KBM-7 (cell line): ENCODE data around the gene TMEM169.
A peak's percentile ranks its signal among the peaks of the same experiment; 100 is the strongest.
"Not testable (repeated sequence)": the region's sequence is repeated elsewhere in the genome, so short reads cannot be mapped to it uniquely, and the experiment has no call there.

Source experiments
- DNase-seq: peaks from one replicate; pipeline ENCODE4 v3.0.0-alpha.2; 2015
- in situ Hi-C: fragments of 300-500 bp; cut with MboI; formaldehyde crosslinking; loops from 2 replicates; pipeline ENCODE4 v1.14.3; 2020; ENCODE audit warnings: low sequenced_read_pairs, low pct_unique_long_range_greater_than_20kb, mixed read lengths

Gene TMEM169

DNA sequence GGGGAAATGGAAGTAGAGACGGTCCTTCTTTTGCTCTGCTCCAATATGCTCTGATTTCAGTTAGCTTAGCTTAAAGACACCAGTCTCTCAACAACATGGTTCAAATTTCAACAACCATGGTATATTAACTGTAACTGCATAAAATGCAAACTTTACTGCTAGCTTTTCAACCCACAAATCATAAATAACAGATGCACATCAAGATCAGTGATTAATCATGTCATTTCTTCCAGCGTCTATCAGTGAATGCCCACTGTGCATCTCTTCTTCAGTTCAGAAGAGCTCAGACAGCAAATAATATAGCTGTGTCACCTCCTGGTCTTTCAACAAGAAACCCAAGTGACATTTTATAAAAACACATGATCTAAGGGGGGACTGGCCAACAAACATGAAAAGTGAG lies 12.7 kb upstream of the TMEM169 start:
- DNase-seq = no peak
- in situ Hi-C loops = no loop called here

GRCh38 chr2:216070195-216070594 lies 11.5 kb upstream of the TMEM169 start:
- no peak for DNase-seq
- in situ Hi-C loops = no loop called here

- DNase-seq = no peak
- in situ Hi-C loops = no loop called here
Measured at GRCh38 chr2:216071111-216071851, 10.4 kb upstream of the TMEM169 start.

GRCh38 chr2:216072473-216072872 lies 9.2 kb upstream of the TMEM169 start:
- in situ Hi-C loops = no loop called here

GRCh38 chr2:216073773-216074172 lies 7.9 kb upstream of the TMEM169 start:
- no peak for DNase-seq
- in situ Hi-C loops = no loop called here

More at GRCh38 chr2:216072473-216072872, 9.2 kb upstream of the TMEM169 start:
- no peak for DNase-seq

GRCh38 chr2:216074380-216074779 lies 7.3 kb upstream of the TMEM169 start:
- no peak for DNase-seq
- in situ Hi-C loops = no loop called here

DNA sequence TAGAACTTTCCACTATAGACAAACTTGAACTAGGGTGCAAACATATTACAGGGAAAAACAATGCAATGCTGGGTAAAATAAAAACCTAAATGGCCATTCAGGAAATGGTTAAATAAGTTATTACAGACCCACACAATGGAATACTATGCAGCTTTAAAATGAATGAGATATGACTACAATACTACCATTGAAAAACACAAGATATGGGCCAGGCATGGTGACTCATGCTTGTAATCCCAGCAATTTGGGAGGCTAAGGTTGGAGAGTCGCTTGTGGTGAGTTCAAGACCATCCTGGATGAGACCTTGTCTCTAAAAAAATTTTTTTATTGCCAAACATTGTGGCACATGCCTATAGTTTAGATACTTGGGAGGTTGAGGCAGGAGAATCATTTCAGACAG lies 6.9 kb upstream of the TMEM169 start:
- in situ Hi-C loops = no loop called here
- DNase-seq = no peak

DNA sequence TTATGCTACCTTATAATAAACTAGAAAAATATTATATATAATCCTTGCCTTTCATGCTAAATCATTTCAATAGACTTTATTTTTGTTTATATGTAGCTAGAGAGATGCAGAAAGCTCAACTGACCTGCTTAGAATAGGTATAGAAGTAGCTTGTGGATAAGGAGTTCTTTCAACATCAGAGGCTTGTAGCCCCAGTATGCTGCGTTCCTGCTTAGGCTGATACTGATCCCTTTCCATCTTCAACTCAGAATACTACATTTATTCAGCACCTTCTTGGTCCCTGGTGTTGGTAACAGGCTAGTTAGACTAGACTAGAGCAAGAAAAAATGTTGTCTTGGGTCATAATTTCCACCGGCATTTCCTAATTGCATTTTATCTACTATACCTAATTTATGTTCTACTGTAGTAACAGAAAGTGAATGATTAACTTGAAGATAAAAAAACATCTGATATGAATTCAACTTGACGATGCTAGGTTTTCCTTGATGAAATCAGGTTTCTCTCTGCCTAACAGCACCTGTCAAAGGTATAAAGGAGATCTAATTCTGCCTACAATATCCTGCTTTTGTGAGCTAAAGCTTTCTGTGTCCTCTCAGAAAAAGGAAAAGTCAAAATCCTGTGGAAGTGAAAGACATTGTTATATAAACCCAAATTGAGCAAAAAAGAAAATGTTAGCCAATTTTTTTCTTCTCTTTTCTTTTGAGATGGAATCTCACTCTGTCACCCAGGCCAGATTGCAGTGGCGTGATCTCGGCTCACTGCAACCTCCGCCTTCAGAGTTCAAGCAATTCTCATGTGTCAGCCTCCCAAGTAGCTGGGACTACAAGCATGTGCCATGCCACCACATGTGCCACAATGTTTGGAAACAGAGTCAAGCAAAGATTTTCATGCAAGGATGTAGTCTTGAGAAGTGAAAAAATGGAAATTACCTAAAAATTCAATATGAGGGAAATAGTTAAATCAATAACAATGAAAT lies 5.9 kb upstream of the TMEM169 start:
- DNase-seq = no peak
- in situ Hi-C loops = no loop called here

GRCh38 chr2:216078776-216079175 lies 2.9 kb upstream of the TMEM169 start:
- in situ Hi-C loops = no loop called here
- DNase-seq = no peak

GRCh38 chr2:216080048-216080447 lies 1.7 kb upstream of the TMEM169 start:
- in situ Hi-C loops, DNase-seq: not testable (repeated sequence)

- in situ Hi-C loops = no loop called here
- DNase-seq = peak; percentile 5
Measured at GRCh38 chr2:216081012-216081411, 707 bp upstream of the TMEM169 start.

GRCh38 chr2:216082117-216082711 lies 495 bp downstream of the TMEM169 start:
- in situ Hi-C loops = no loop called here
- DNase-seq = no peak

- in situ Hi-C loops = no loop called here
- peak; percentile 44 for DNase-seq
Measured at GRCh38 chr2:216082805-216083204, 1.1 kb downstream of the TMEM169 start.

GRCh38 chr2:216083464-216084281 lies 2.0 kb downstream of the TMEM169 start:
- DNase-seq = no peak
- in situ Hi-C loops = no loop called here

GRCh38 chr2:216084547-216084946 lies 2.8 kb downstream of the TMEM169 start:
- in situ Hi-C loops = no loop called here
- DNase-seq = no peak

- no peak for DNase-seq
- in situ Hi-C loops = no loop called here
Measured at GRCh38 chr2:216086207-216086893, 4.6 kb downstream of the TMEM169 start.

GRCh38 chr2:216090369-216090786 lies 8.7 kb downstream of the TMEM169 start:
- in situ Hi-C loops = no loop called here
- DNase-seq = no peak

GRCh38 chr2:216092646-216093045 lies 10.9 kb downstream of the TMEM169 start:
- in situ Hi-C loops = no loop called here
- no peak for DNase-seq
